ENCODE results near the gene STRIP1.
"Not testable (repeated sequence)": the region's sequence is repeated elsewhere in the genome, so short reads cannot be mapped to it uniquely, and the experiment has no call there.

STRIP1 gene

GRCh38 chr1:110011527-110012041, 22.8 kb upstream of the STRIP1 start:
- DNase-seq = peak; percentile 5

- DNase-seq = no peak
These were observed 22.2 kb upstream of the STRIP1 start for GRCh38 chr1:110012100-110012780.

- no peak for DNase-seq
These were observed 16.6 kb upstream of the STRIP1 start for GRCh38 chr1:110017792-110018191.

- DNase-seq = no peak
These were observed 16.0 kb upstream of the STRIP1 start for GRCh38 chr1:110018396-110018795.

- no peak for DNase-seq
These were observed 14.7 kb upstream of the STRIP1 start for GRCh38 chr1:110019770-110020169.

GRCh38 chr1:110021285-110021684, 13.1 kb upstream of the STRIP1 start:
- DNase-seq = no peak

- DNase-seq = no peak
These were observed 9.8 kb upstream of the STRIP1 start for GRCh38 chr1:110024613-110025012.

- DNase-seq = not testable (repeated sequence)
These were observed 3.7 kb upstream of the STRIP1 start for GRCh38 chr1:110030687-110031086.

- DNase-seq = no peak
These were observed 2.1 kb upstream of the STRIP1 start for GRCh38 chr1:110032327-110032726.

- DNase-seq = no peak
These were observed 1.0 kb upstream of the STRIP1 start for GRCh38 chr1:110033421-110033820.

GRCh38 chr1:110034040-110034450, 379 bp upstream of the STRIP1 start:
- DNase-seq = no peak

- DNase-seq = no peak
These were observed 870 bp downstream of the STRIP1 start for GRCh38 chr1:110035236-110035752.

GRCh38 chr1:110038271-110038670, 3.8 kb downstream of the STRIP1 start:
- DNase-seq = no peak

- no peak for DNase-seq
These were observed 5.2 kb downstream of the STRIP1 start for GRCh38 chr1:110039641-110040040.

- no peak for DNase-seq
These were observed 6.1 kb downstream of the STRIP1 start for GRCh38 chr1:110040548-110040947.

- no peak for DNase-seq
These were observed 8.6 kb downstream of the STRIP1 start for GRCh38 chr1:110043016-110043415.

GRCh38 chr1:110047463-110047862, 13.0 kb downstream of the STRIP1 start:
- no peak for DNase-seq

- DNase-seq = no peak
These were observed 13.8 kb downstream of the STRIP1 start for GRCh38 chr1:110048240-110048639.

- no peak for DNase-seq
These were observed 14.6 kb downstream of the STRIP1 start for GRCh38 chr1:110048923-110049601.

- no peak for DNase-seq
These were observed 15.6 kb downstream of the STRIP1 start for GRCh38 chr1:110049801-110050601.

- no peak for DNase-seq
These were observed 16.3 kb downstream of the STRIP1 start for GRCh38 chr1:110050602-110051261.

- no peak for DNase-seq
These were observed 16.8 kb downstream of the STRIP1 start for GRCh38 chr1:110051262-110051648.
